Measurements from ENCODE around the gene DNM3.

DNM3 gene

DNA sequence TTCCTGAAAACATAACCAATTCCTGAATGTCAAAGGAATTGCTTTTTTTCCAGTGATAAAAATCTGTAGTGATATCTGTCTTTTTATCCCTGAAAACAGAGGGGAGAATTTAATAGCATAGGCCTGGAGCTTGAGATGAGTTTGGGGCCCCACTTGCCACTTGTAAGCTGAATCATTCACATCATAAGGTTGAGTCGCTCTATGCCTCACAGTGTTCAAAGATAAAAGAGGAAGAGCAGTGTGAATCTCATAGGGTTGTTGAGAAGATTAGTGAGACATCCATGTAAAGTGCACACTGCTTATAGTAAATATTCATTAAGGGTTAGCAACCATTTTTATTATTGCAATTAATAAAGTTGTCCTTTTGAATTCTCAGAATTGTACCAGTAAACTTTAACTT, 271.3 kb downstream of the DNM3 start:
- no peak overlapping the region for H2BK120ac ChIP-seq (ENCODE audit: low read depth, low read length)
- no peak overlapping the region for H2BK12ac ChIP-seq (ENCODE audit: low read length in 2 of 2)
- no peaks in the 10 kb centered on the region for H3K36me3 ChIP-seq (ENCODE audit: control insufficient read depth in 1 of 2, insufficient read depth in 2 of 2, low read depth in 1 of 2, low read length in 2 of 2)
- no peak overlapping the region for H3K23ac ChIP-seq (ENCODE audit: low read length in 2 of 2)
- H3K79me1 ChIP-seq (replicated peaks; ENCODE audit: low read length, poor library complexity, severe bottlenecking) = no peaks in the 10 kb centered on the region
- H4K91ac ChIP-seq (ENCODE audit: low read length) = no peak overlapping the region
- no peak overlapping the region for H2AK5ac ChIP-seq (ENCODE audit: low read length, severe bottlenecking)
- no peak overlapping the region for H2BK5ac ChIP-seq (ENCODE audit: low read depth, low read length, poor library complexity, severe bottlenecking)
- H3K27me3 ChIP-seq (ENCODE audit: control insufficient read depth in 1 of 2, insufficient read depth in 1 of 2, low read length in 2 of 2) = no peaks in the 10 kb centered on the region
- H3K4me1 ChIP-seq (ENCODE audit: control insufficient read depth, insufficient read depth, low read depth, low read length) = no peaks in the 10 kb centered on the region
- no peak overlapping the region for H3K9ac ChIP-seq (ENCODE audit: low read length)
- H4K8ac ChIP-seq (ENCODE audit: low read length) = no peak overlapping the region
- H2BK15ac ChIP-seq (ENCODE audit: low read depth, poor library complexity, severe bottlenecking) = no peak overlapping the region
- no peak overlapping the region for H3K4me2 ChIP-seq (ENCODE audit: low read length, poor library complexity, severe bottlenecking)
- H3K9me3 ChIP-seq (ENCODE audit: control insufficient read depth, low read length) = no peaks in the 10 kb centered on the region
- H3K18ac ChIP-seq (ENCODE audit: low read depth in 1 of 2, low read length in 2 of 2) = no peak overlapping the region
- no peak overlapping the region for H3K4me3 ChIP-seq (ENCODE audit: insufficient read depth in 1 of 2, low read depth in 1 of 2, low read length in 2 of 2)
- no peak overlapping the region for H2AFZ ChIP-seq (ENCODE audit: low read depth, low read length)
- DNase-seq = no peak
- H3K4ac ChIP-seq (ENCODE audit: low read depth in 1 of 2, low read length in 2 of 2) = no peak overlapping the region
- H3K14ac ChIP-seq (ENCODE audit: low read length in 2 of 2) = no peak overlapping the region
- no peak overlapping the region for H3K27ac ChIP-seq (ENCODE audit: low read length, poor library complexity, severe bottlenecking)
- WGBS = 57% methylated on average over 1 of the region's 1 CpG

DNA sequence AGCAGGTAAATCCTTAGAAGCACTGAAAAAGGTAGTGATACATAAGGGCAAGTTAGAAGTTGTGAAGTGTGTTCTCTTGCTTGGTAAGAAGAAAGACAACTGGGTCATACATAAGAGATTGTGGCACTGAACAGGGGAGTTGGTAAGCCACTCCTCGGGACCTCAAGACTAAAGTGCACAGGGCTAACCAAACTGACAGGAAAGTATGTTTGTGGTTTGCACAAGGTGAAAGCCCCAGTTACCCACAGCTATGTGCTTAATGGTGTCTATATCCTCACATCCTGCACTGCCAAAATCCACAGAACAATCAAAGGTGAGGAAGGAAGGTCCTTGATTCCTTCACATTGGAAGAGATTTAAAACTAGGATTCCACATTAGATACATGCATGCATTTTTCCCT, 276.5 kb downstream of the DNM3 start:
- H3K36me3 ChIP-seq (ENCODE audit: control insufficient read depth in 1 of 2, insufficient read depth in 2 of 2, low read depth in 1 of 2, low read length in 2 of 2) = no peaks in the 10 kb centered on the region
- no peaks in the 10 kb centered on the region for H3K9me3 ChIP-seq (ENCODE audit: control insufficient read depth, low read length)
- H2BK15ac ChIP-seq (ENCODE audit: low read depth, poor library complexity, severe bottlenecking) = no peak overlapping the region
- no peak overlapping the region for H3K4me3 ChIP-seq (ENCODE audit: insufficient read depth in 1 of 2, low read depth in 1 of 2, low read length in 2 of 2)
- H3K4me1 ChIP-seq (ENCODE audit: control insufficient read depth, insufficient read depth, low read depth, low read length) = peaks cover 4% of the 10 kb centered on the region
- H2BK5ac ChIP-seq (ENCODE audit: low read depth, low read length, poor library complexity, severe bottlenecking) = no peak overlapping the region
- no peak overlapping the region for H2BK12ac ChIP-seq (ENCODE audit: low read length in 2 of 2)
- H3K4ac ChIP-seq (ENCODE audit: low read depth in 1 of 2, low read length in 2 of 2) = no peak overlapping the region
- H3K27ac ChIP-seq (ENCODE audit: low read length, poor library complexity, severe bottlenecking) = no peak overlapping the region
- no peak overlapping the region for H3K14ac ChIP-seq (ENCODE audit: low read length in 2 of 2)
- DNase-seq = no peak
- H3K4me2 ChIP-seq (ENCODE audit: low read length, poor library complexity, severe bottlenecking) = no peak overlapping the region
- H3K9ac ChIP-seq (ENCODE audit: low read length) = no peak overlapping the region
- no peak overlapping the region for H2BK120ac ChIP-seq (ENCODE audit: low read depth, low read length)
- no peak overlapping the region for H4K8ac ChIP-seq (ENCODE audit: low read length)
- no peaks in the 10 kb centered on the region for H3K27me3 ChIP-seq (ENCODE audit: control insufficient read depth in 1 of 2, insufficient read depth in 1 of 2, low read length in 2 of 2)
- no peak overlapping the region for H2AFZ ChIP-seq (ENCODE audit: low read depth, low read length)
- H3K18ac ChIP-seq (ENCODE audit: low read depth in 1 of 2, low read length in 2 of 2) = no peak overlapping the region
- H3K79me1 ChIP-seq (replicated peaks; ENCODE audit: low read length, poor library complexity, severe bottlenecking) = no peaks in the 10 kb centered on the region
- no peak overlapping the region for H4K91ac ChIP-seq (ENCODE audit: low read length)
- no peak overlapping the region for H2AK5ac ChIP-seq (ENCODE audit: low read length, severe bottlenecking)
- WGBS = 100% methylated on average over 1 of the region's 1 CpG
- no peak overlapping the region for H3K23ac ChIP-seq (ENCODE audit: low read length in 2 of 2)

DNA sequence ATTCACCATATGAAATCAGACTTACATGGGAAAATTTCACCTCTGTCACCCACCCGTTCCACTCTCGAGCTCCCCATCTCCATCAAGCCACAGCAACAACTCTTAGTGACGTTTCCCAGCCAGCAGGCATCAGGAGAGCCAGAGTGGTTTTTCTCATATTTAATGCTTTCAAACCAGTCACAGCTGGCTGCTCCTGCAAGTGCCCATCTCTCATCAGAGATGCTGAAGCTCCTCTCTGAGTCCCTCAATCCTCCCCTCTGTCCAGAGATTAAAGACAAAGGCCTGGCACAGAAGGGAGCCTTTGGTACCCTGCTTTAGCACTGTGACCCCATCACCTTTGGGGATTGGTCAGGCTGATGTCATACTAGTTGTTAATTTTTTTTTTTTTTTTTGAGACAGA, 277.3 kb downstream of the DNM3 start:
- no peak overlapping the region for H2BK15ac ChIP-seq (ENCODE audit: low read depth, poor library complexity, severe bottlenecking)
- WGBS = 93% methylated on average over 3 of the region's 3 CpGs
- H3K18ac ChIP-seq (ENCODE audit: low read depth in 1 of 2, low read length in 2 of 2) = no peak overlapping the region
- no peak overlapping the region for H4K91ac ChIP-seq (ENCODE audit: low read length)
- H3K36me3 ChIP-seq (ENCODE audit: control insufficient read depth in 1 of 2, insufficient read depth in 2 of 2, low read depth in 1 of 2, low read length in 2 of 2) = peaks cover 0 to 3% of the 10 kb centered on the region in 2 experiments
- H3K14ac ChIP-seq (ENCODE audit: low read length in 2 of 2) = no peak overlapping the region
- H3K27ac ChIP-seq (ENCODE audit: low read length, poor library complexity, severe bottlenecking) = no peak overlapping the region
- no peaks in the 10 kb centered on the region for H3K9me3 ChIP-seq (ENCODE audit: control insufficient read depth, low read length)
- no peak overlapping the region for H3K23ac ChIP-seq (ENCODE audit: low read length in 2 of 2)
- H3K4me2 ChIP-seq (ENCODE audit: low read length, poor library complexity, severe bottlenecking) = no peak overlapping the region
- H2BK120ac ChIP-seq (ENCODE audit: low read depth, low read length) = no peak overlapping the region
- no peak overlapping the region for H2AFZ ChIP-seq (ENCODE audit: low read depth, low read length)
- H2BK5ac ChIP-seq (ENCODE audit: low read depth, low read length, poor library complexity, severe bottlenecking) = no peak overlapping the region
- no peak overlapping the region for H4K8ac ChIP-seq (ENCODE audit: low read length)
- H3K9ac ChIP-seq (ENCODE audit: low read length) = no peak overlapping the region
- DNase-seq = no peak
- no peaks in the 10 kb centered on the region for H3K27me3 ChIP-seq (ENCODE audit: control insufficient read depth in 1 of 2, insufficient read depth in 1 of 2, low read length in 2 of 2)
- H3K4me1 ChIP-seq (ENCODE audit: control insufficient read depth, insufficient read depth, low read depth, low read length) = peaks cover 4% of the 10 kb centered on the region
- no peaks in the 10 kb centered on the region for H3K79me1 ChIP-seq (replicated peaks; ENCODE audit: low read length, poor library complexity, severe bottlenecking)
- no peak overlapping the region for H3K4me3 ChIP-seq (ENCODE audit: insufficient read depth in 1 of 2, low read depth in 1 of 2, low read length in 2 of 2)
- no peak overlapping the region for H3K4ac ChIP-seq (ENCODE audit: low read depth in 1 of 2, low read length in 2 of 2)
- H2BK12ac ChIP-seq (ENCODE audit: low read length in 2 of 2) = no peak overlapping the region
- H2AK5ac ChIP-seq (ENCODE audit: low read length, severe bottlenecking) = no peak overlapping the region

DNA sequence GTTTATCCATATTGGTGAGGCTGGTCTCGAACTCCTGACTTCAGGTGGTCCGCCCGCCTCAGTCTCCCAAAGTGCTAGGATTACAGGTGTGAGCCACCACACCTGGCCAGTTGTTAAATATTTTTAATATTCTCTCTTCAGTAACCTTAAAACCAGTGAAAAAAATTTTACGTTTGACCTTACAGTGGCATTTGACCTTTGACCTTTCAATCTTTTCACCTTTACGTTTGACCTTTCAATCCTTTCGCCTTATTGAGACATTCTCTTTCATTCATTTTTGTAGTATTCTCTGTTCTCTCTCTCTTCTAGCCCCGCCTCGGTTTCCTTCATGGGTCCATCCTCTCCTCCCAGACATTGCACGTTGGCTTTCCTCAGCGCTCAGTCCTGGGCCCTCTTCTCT, 277.9 kb downstream of the DNM3 start:
- Histone ChIP-seq H3K4me2 (ENCODE audit: low read length, poor library complexity, severe bottlenecking) (no peak overlapping the region), H3K4me3 (ENCODE audit: insufficient read depth in 1 of 2, low read depth in 1 of 2, low read length in 2 of 2) (no peak overlapping the region), H2BK12ac (ENCODE audit: low read length in 2 of 2) (no peak overlapping the region), H2AK5ac (ENCODE audit: low read length, severe bottlenecking) (no peak overlapping the region), H3K23ac (ENCODE audit: low read length in 2 of 2) (no peak overlapping the region), H4K8ac (ENCODE audit: low read length) (no peak overlapping the region), H2AFZ (ENCODE audit: low read depth, low read length) (no peak overlapping the region), H2BK120ac (ENCODE audit: low read depth, low read length) (no peak overlapping the region), H3K79me1 (replicated peaks; ENCODE audit: low read length, poor library complexity, severe bottlenecking) (no peaks in the 10 kb centered on the region), H3K9me3 (ENCODE audit: control insufficient read depth, low read length) (no peaks in the 10 kb centered on the region), H3K36me3 (ENCODE audit: control insufficient read depth in 1 of 2, insufficient read depth in 2 of 2, low read depth in 1 of 2, low read length in 2 of 2) (peaks cover 0 to 3% of the 10 kb centered on the region in 2 experiments), H3K4me1 (ENCODE audit: control insufficient read depth, insufficient read depth, low read depth, low read length) (peaks cover 4% of the 10 kb centered on the region), H3K18ac (ENCODE audit: low read depth in 1 of 2, low read length in 2 of 2) (no peak overlapping the region), H3K27me3 (ENCODE audit: control insufficient read depth in 1 of 2, insufficient read depth in 1 of 2, low read length in 2 of 2) (no peaks in the 10 kb centered on the region), H4K91ac (ENCODE audit: low read length) (no peak overlapping the region), H3K9ac (ENCODE audit: low read length) (no peak overlapping the region), H3K4ac (ENCODE audit: low read depth in 1 of 2, low read length in 2 of 2) (no peak overlapping the region), H3K27ac (ENCODE audit: low read length, poor library complexity, severe bottlenecking) (no peak overlapping the region), H2BK15ac (ENCODE audit: low read depth, poor library complexity, severe bottlenecking) (no peak overlapping the region), H3K14ac (ENCODE audit: low read length in 2 of 2) (no peak overlapping the region), H2BK5ac (ENCODE audit: low read depth, low read length, poor library complexity, severe bottlenecking) (no peak overlapping the region)
- 92% methylated on average over 10 of the region's 10 CpGs for WGBS
- no peak for DNase-seq
